GM21360 (cell line): ENCODE results near the gene ACTG1.

Source experiments
- ATAC-seq: cut with Tn5 transposase; IDR thresholded peaks from one replicate; pipeline ENCODE4 v1.9.1; 2021; ENCODE audit warnings: mild to moderate bottlenecking, moderate library complexity; ENCODE audit not compliant: unreplicated experiment

The ACTG1 gene

GRCh38 chr17:81545160-81545949 lies 32.8 kb upstream of the ACTG1 start:
- ATAC-seq = no peak

GRCh38 chr17:81544281-81544974 lies 31.8 kb upstream of the ACTG1 start:
- no peak for ATAC-seq

GRCh38 chr17:81543756-81544155 lies 31.2 kb upstream of the ACTG1 start:
- no peak for ATAC-seq

GRCh38 chr17:81543339-81543675 lies 30.7 kb upstream of the ACTG1 start:
- ATAC-seq = no peak

- no peak for ATAC-seq
These were observed 30.1 kb upstream of the ACTG1 start for GRCh38 chr17:81542431-81543338.

GRCh38 chr17:81541123-81541522 lies 28.5 kb upstream of the ACTG1 start:
- no peak for ATAC-seq

GRCh38 chr17:81540676-81541027 lies 28.1 kb upstream of the ACTG1 start:
- no peak for ATAC-seq

GRCh38 chr17:81539961-81540675 lies 27.5 kb upstream of the ACTG1 start:
- ATAC-seq = no peak

- no peak for ATAC-seq
These were observed 26.9 kb upstream of the ACTG1 start for GRCh38 chr17:81539571-81539900.

- no peak for ATAC-seq
These were observed 26.3 kb upstream of the ACTG1 start for GRCh38 chr17:81538651-81539570.

- ATAC-seq = no peak
These were observed 25.4 kb upstream of the ACTG1 start for GRCh38 chr17:81537856-81538555.

GRCh38 chr17:81537343-81537855 lies 24.8 kb upstream of the ACTG1 start:
- no peak for ATAC-seq

- ATAC-seq = no peak
These were observed 24.0 kb upstream of the ACTG1 start for GRCh38 chr17:81536299-81537290.

GRCh38 chr17:81535480-81536298 lies 23.1 kb upstream of the ACTG1 start:
- ATAC-seq = no peak

GRCh38 chr17:81535007-81535328 lies 22.4 kb upstream of the ACTG1 start:
- no peak for ATAC-seq

GRCh38 chr17:81534157-81535006 lies 21.8 kb upstream of the ACTG1 start:
- no peak for ATAC-seq
